GM12878 (cell line): ENCODE data around the gene ALPK1. TPM values are rescaled to one million over a fixed set of nuclear protein-coding genes. Genes with fewer than 3 reads are reported as not detected.

Source experiments
- ATAC-seq: fragments of 200-7000 bp; cut with Tn5 transposase; 3 replicates; pipeline ENCODE4 v1.9.1; 2020; ENCODE audit warnings: mild to moderate bottlenecking, moderate library complexity
- BruUV-seq: library from RNA; stranded (reverse); fragments of 400-500 nt; replicated peaks from 2 replicates; lab custom pipeline; 2021; lab: Mats Ljungman, UMichigan
- CTCF ChIA-PET: fragments of 300-600 bp; sonication (Branson Sonifier 250); formaldehyde crosslinking; extraction: SDS; loops from one replicate; lab custom pipeline; 2021; ENCODE audit warnings: inconsistent platforms; lab: Yijun Ruan, JAX
- POLR2A ChIA-PET: fragments of 350-600 bp; formaldehyde crosslinking; extraction: SDS; loops from one replicate; lab custom pipeline; 2021; ENCODE audit warnings: inconsistent platforms; lab: Charles Lee
- RAD21 ChIA-PET: fragments of 300-600 bp; sonication (Branson Sonifier 250); formaldehyde crosslinking; loops from one replicate; lab custom pipeline; 2023; ENCODE audit warnings: antibody characterized with exemption; ENCODE audit not compliant: unreplicated experiment; lab: Charles Lee
- SMC1A ChIA-PET: fragments of 300-600 bp; sonication (Branson Sonifier 250); formaldehyde crosslinking; loops from one replicate; lab custom pipeline; 2023; ENCODE audit not compliant: unreplicated experiment, uncharacterized antibody; lab: Charles Lee
- DNase-seq: peaks from one replicate; pipeline ENCODE4 v3.0.0-alpha.2; 2011; ENCODE audit warnings: low read depth, low spot score
- FAIRE-seq: peaks from 3 replicates; lab custom pipeline; 2011; peaks lifted over from hg19 to GRCh38; lab: Jason Lieb, UNC
- H2AFZ ChIP-seq: 2 replicates; pipeline ENCODE4 v1.6.0; 2011; ENCODE audit warnings: low read depth, low read length, control low read depth; ENCODE audit not compliant: control insufficient read depth
- H3K27ac ChIP-seq: 2 replicates; pipeline ENCODE4 v1.5.1; 2011; ENCODE audit warnings: control low read depth; ENCODE audit not compliant: control insufficient read depth, insufficient read depth
- H3K27me3 ChIP-seq, 2 experiments: replicated peaks in 1 of 2; 2 replicates each; pipeline versions ENCODE4 v1.6.0 to v1.6.1; 2011; ENCODE audit warnings: low read length in 1 of 2; ENCODE audit not compliant: control insufficient read depth in 2 of 2, insufficient read depth in 2 of 2
- H3K36me3 ChIP-seq, 2 experiments: 2 replicates each; pipeline ENCODE4 v1.5.1; 2011; ENCODE audit warnings: low read length in 1 of 2; ENCODE audit not compliant: control insufficient read depth in 2 of 2, insufficient read depth in 2 of 2
- H3K4me1 ChIP-seq: 2 replicates; pipeline ENCODE4 v1.6.1; 2011; ENCODE audit warnings: mild to moderate bottlenecking, low read length, moderate library complexity, mixed read lengths; ENCODE audit not compliant: control insufficient read depth, insufficient read depth
- H3K4me2 ChIP-seq: 2 replicates; pipeline ENCODE4 v1.6.0; 2011; ENCODE audit warnings: control low read depth; ENCODE audit not compliant: control insufficient read depth, insufficient read depth
- H3K4me3 ChIP-seq: fragments of 200-600 bp; sonication (generic); 2 replicates; pipeline ENCODE4 v1.5.1; 2016
- H3K79me2 ChIP-seq: 2 replicates; pipeline ENCODE4 v1.6.0; 2011; ENCODE audit warnings: low read length; ENCODE audit not compliant: control insufficient read depth, insufficient read depth
- H3K9ac ChIP-seq: 2 replicates; pipeline ENCODE4 v1.8.0; 2011; ENCODE audit warnings: low read length, control low read depth, mixed read lengths; ENCODE audit not compliant: control insufficient read depth, insufficient read depth
- H3K9me3 ChIP-seq: replicated peaks from 3 replicates; pipeline ENCODE4 v1.5.1; 2011; ENCODE audit warnings: mild to moderate bottlenecking, low read length; ENCODE audit not compliant: control insufficient read depth, insufficient read depth
- H4K20me1 ChIP-seq: 2 replicates; pipeline ENCODE4 v1.6.0; 2011; ENCODE audit not compliant: control insufficient read depth, insufficient read depth
- BMI1 ChIP-seq: fragments of 450-650 bp; IDR thresholded peaks from 2 replicates; pipeline ENCODE4 v1.6.1; 2016; ENCODE audit warnings: mild to moderate bottlenecking, moderate library complexity, borderline replicate concordance
- EED ChIP-seq: sonication (generic); IDR thresholded peaks from 2 replicates; pipeline ENCODE4 v1.6.1; 2016; ENCODE audit warnings: antibody characterized with exemption, low read depth
- HDGF ChIP-seq: fragments of 450-650 bp; IDR thresholded peaks from 2 replicates; pipeline ENCODE4 v1.6.1; 2016; ENCODE audit warnings: antibody characterized with exemption
- NFYB ChIP-seq: IDR thresholded peaks from 2 replicates; pipeline ENCODE4 v1.6.1; 2011; ENCODE audit warnings: low read depth, mild to moderate bottlenecking, low read length, improper control_type of control experiment, moderate library complexity; ENCODE audit not compliant: insufficient read depth
- PAX5 ChIP-seq: IDR thresholded peaks from 2 replicates; pipeline ENCODE4 v1.6.1; 2011; ENCODE audit warnings: low read depth, low read length, borderline replicate concordance
- POLR2A ChIP-seq: IDR thresholded peaks from 2 replicates; pipeline ENCODE4 v1.6.1; 2011; ENCODE audit warnings: low read depth, mild to moderate bottlenecking, low read length
- POLR2AphosphoS5 ChIP-seq: IDR thresholded peaks from 2 replicates; pipeline ENCODE4 v1.6.1; 2011; ENCODE audit warnings: mild to moderate bottlenecking, low read length, inconsistent platforms
- RB1 ChIP-seq: fragments of 450-650 bp; formaldehyde crosslinking; IDR thresholded peaks from 2 replicates; pipeline ENCODE4 v1.6.1; 2017; ENCODE audit warnings: mild to moderate bottlenecking, borderline replicate concordance
- YBX1 ChIP-seq: fragments of 450-650 bp; IDR thresholded peaks from 2 replicates; pipeline ENCODE4 v1.6.1; 2016; ENCODE audit warnings: antibody characterized with exemption
- ZSCAN29 ChIP-seq: fragments of 450-650 bp; IDR thresholded peaks from 2 replicates; pipeline ENCODE4 v1.6.1; 2017; ENCODE audit warnings: mild to moderate bottlenecking, moderate library complexity
- WGBS: methylation state at CpG from one replicate; pipeline ENCODE4 v1.1.6; 2016; ENCODE audit warnings: low lambda C conversion rate; ENCODE audit not compliant: insufficient replicate concordance, insufficient coverage; ENCODE audit errors: missing lambda C conversion rate; 5-methylcytosine and 5-hydroxymethylcytosine counted together
- in situ Hi-C: fragments of 300-500 bp; cut with MboI; formaldehyde crosslinking; loops from 9 replicates; pipeline ENCODE4 v1.14.3; 2018; ENCODE audit warnings: mixed read lengths
- intact Hi-C: fragments of 100-400 bp; cut with micrococcal nuclease; formaldehyde crosslinking; loops from one replicate; pipeline ENCODE4 v1.14.2; 2022; ENCODE audit not compliant: unreplicated experiment
- polyA plus RNA-seq, 11 experiments: library from polyadenylated mRNA; depleted of rRNA in 4 of 11; unstranded in 6 of 11; stranded (reverse) in 5 of 11; fragments of >200 nt; fragmentation: Nextera tagmentation in 4 of 11; fragmentation: Illumina TruSeq in 1 of 11; extraction: Ambion mirVana in 4 of 11; extraction: Trizol in 1 of 11; gene quantifications; 1 replicate in 1 of 11; 2 replicates in 10 of 11; pipeline versions ENCODE4 v1.2.1 to v1.2.3, GENCODE V29; 2011 to 2016; ENCODE audit warnings: inconsistent platforms in 2 of 11, missing spikeins in 2 of 11, low read depth in 1 of 11
- total RNA-seq, 4 experiments: library from RNA; depleted of rRNA in 3 of 4; stranded (reverse); fragments of >200 nt in 3 of 4; fragmentation: Illumina TruSeq in 1 of 4; extraction: Trizol in 1 of 4; gene quantifications; 2 replicates each; pipeline versions ENCODE4 v1.2.1 to v1.2.3, GENCODE V29; 2013 to 2021
- TF ChIP-seq, protein P1 (sequence below): fragments of 450-650 bp; IDR thresholded peaks from 2 replicates; pipeline ENCODE4 v1.6.1; 2018; ENCODE audit warnings: borderline replicate concordance, mild to moderate bottlenecking; ENCODE audit not compliant: partially characterized antibody

Gene ALPK1
- total and polyA plus RNA-seq, 10 of the 15 experiments (the other 5 are each of a cell fraction or from before 2014, with no cell fraction given), result 8.5 to 32.3 (median 22.6) TPM

DNA sequence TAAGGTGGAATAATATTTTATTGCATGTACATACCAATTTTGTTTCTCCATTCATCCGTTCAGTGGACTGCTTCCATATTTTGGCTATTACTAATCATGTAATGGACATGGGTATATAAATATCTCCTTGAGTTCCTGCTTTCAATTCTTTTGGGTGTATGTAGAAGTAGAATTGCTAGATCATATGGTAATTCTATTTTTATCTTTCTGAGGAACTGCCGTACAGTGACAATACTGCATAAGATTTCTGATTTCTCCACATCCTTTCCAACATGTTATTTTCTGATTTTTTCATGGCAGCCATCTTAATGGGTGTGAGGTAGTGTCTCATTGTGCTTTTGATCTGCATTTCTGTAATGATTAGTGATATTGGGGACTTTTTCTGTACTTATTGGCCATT lies 19.2 kb downstream of the ALPK1 start:
- Histone ChIP-seq H3K27ac (no peak overlapping the region), H3K9ac (no peak overlapping the region), H3K27me3 (no peaks in the 10 kb centered on the region), H3K4me1 (peaks cover 45% of the 10 kb centered on the region), H3K79me2 (peaks cover 18% of the 10 kb centered on the region), H3K9me3 (no peaks in the 10 kb centered on the region; the same call in 2 of the 3 replicates), H3K4me2 (no peak overlapping the region), H3K36me3 (no peaks in the 10 kb centered on the region), H4K20me1 (no peaks in the 10 kb centered on the region), H2AFZ (no peak overlapping the region), H3K4me3 (no peak overlapping the region)
- BruUV-seq, result no TSS peak
- in situ Hi-C loops (no loop called here), intact Hi-C loops (loop anchor here (5.0 kb wide), 1 partner anchor 84 kb away; the partner anchor contains the start of gene AP1AR)
- DNase-seq (no peak), FAIRE-seq (no peak), ATAC-seq (no peak)
- no peak for TF ChIP-seq NFYB
- TF ChIP-seq, protein P1, sequence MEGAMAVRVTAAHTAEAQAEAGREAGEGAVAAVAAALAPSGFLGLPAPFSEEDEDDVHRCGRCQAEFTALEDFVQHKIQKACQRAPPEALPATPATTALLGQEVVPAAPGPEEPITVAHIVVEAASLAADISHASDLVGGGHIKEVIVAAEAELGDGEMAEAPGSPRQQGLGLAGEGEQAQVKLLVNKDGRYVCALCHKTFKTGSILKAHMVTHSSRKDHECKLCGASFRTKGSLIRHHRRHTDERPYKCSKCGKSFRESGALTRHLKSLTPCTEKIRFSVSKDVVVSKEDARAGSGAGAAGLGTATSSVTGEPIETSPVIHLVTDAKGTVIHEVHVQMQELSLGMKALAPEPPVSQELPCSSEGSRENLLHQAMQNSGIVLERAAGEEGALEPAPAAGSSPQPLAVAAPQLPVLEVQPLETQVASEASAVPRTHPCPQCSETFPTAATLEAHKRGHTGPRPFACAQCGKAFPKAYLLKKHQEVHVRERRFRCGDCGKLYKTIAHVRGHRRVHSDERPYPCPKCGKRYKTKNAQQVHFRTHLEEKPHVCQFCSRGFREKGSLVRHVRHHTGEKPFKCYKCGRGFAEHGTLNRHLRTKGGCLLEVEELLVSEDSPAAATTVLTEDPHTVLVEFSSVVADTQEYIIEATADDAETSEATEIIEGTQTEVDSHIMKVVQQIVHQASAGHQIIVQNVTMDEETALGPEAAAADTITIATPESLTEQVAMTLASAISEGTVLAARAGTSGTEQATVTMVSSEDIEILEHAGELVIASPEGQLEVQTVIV, result no peak
- TF ChIP-seq YBX1, result no peak
- TF ChIP-seq EED, result no peak
- no peak for TF ChIP-seq PAX5
- no peak for TF ChIP-seq POLR2AphosphoS5
- TF ChIP-seq ZSCAN29, result no peak
- no peak for TF ChIP-seq POLR2A
- no peak for TF ChIP-seq HDGF
- TF ChIP-seq BMI1, result no peak
- no peak for TF ChIP-seq RB1
- POLR2A ChIA-PET, result interaction anchor here (0.8 to 1.2 kb wide), 3 partner anchors 30 to 37 kb away, joined by 3 to 4 read pairs (median 3); partner anchors contain the start of gene TIFA
- RAD21 ChIA-PET, result interaction anchor here (6.8 kb wide), 1 partner anchor 33 kb away, joined by 151 read pairs; the partner anchor contains the start of gene TIFA
- SMC1A ChIA-PET, result interaction anchor here (5.3 to 9.6 kb wide), 3 partner anchors 17 to 82 kb away, joined by 38 to 247 read pairs (median 74); partner anchors contain the start of genes ALPK1 and TIFA
- 95% methylated on average over 2 of the region's 2 CpGs for WGBS
- CTCF ChIA-PET, result interaction anchor here (4.1 kb wide), 1 partner anchor 29 kb away, joined by 27 read pairs; the partner anchor contains the start of gene TIFA
